ENCODE results near the gene SIPA1L2. TPM values are rescaled to one million over a fixed set of nuclear protein-coding genes. Genes with fewer than 3 reads are reported as not detected.

The SIPA1L2 gene
- total RNA-seq, 1 donor from 2014 or later, result 45.6 TPM

DNA sequence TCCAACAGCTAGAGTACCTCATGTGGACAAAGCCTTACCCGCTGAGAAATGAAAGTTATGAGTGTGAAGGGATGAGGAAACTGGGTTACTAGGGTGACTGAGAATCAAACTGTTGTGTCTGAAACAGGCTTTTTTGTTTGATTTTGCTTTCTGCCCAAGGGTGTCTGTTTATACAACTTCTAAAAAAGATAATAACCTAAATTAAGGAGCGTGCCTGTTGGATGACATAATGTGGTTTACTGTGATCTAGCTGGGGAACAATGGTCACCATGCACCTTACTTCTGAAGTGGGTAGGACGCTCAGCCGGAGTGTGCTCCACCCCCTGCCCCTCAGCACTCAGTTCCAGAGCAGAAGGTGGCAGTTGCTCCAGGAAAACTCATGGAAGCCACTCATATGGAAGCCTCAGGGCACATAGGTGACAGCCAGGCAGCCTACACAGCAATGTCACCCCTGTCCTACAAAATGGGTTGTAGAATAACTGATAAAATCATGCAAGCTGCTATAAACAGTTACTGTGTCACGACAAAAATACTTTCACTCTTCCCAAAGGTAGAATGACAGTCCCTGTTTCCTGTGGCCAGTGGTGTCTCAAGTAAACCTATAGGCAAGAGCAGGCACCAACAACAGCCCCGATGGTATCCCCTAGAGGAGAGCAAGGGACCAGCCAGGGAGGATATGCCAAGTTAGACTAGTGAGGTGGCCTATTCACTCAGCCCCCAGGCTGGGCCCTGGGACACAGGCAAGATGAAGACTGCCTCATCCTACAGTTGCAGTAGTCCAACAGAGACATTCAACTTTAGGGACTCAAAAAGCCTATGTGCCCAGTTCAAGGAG lies 29.3 kb downstream of the SIPA1L2 start:
- H3K27me3 Mint-ChIP-seq, result no peaks in the 10 kb centered on the region
- H3K9me3 Mint-ChIP-seq, result peaks cover 13% of the 10 kb centered on the region
- peaks cover 18% of the 10 kb centered on the region for H3K36me3 Mint-ChIP-seq
- TF ChIP-seq, protein P1, sequence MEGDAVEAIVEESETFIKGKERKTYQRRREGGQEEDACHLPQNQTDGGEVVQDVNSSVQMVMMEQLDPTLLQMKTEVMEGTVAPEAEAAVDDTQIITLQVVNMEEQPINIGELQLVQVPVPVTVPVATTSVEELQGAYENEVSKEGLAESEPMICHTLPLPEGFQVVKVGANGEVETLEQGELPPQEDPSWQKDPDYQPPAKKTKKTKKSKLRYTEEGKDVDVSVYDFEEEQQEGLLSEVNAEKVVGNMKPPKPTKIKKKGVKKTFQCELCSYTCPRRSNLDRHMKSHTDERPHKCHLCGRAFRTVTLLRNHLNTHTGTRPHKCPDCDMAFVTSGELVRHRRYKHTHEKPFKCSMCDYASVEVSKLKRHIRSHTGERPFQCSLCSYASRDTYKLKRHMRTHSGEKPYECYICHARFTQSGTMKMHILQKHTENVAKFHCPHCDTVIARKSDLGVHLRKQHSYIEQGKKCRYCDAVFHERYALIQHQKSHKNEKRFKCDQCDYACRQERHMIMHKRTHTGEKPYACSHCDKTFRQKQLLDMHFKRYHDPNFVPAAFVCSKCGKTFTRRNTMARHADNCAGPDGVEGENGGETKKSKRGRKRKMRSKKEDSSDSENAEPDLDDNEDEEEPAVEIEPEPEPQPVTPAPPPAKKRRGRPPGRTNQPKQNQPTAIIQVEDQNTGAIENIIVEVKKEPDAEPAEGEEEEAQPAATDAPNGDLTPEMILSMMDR (conservative IDR thresholded peaks at IDR 0.05), result no peak
- DNase-seq (ENCODE audit: extremely low spot score, unreplicated experiment), result no peak
- peaks cover 42% of the 10 kb centered on the region for H3K4me1 Mint-ChIP-seq (ENCODE audit: unreplicated experiment)
- no peak overlapping the region for H3K4me3 Mint-ChIP-seq
- H3K27ac Mint-ChIP-seq, result peak overlapping the region; percentile 49

DNA sequence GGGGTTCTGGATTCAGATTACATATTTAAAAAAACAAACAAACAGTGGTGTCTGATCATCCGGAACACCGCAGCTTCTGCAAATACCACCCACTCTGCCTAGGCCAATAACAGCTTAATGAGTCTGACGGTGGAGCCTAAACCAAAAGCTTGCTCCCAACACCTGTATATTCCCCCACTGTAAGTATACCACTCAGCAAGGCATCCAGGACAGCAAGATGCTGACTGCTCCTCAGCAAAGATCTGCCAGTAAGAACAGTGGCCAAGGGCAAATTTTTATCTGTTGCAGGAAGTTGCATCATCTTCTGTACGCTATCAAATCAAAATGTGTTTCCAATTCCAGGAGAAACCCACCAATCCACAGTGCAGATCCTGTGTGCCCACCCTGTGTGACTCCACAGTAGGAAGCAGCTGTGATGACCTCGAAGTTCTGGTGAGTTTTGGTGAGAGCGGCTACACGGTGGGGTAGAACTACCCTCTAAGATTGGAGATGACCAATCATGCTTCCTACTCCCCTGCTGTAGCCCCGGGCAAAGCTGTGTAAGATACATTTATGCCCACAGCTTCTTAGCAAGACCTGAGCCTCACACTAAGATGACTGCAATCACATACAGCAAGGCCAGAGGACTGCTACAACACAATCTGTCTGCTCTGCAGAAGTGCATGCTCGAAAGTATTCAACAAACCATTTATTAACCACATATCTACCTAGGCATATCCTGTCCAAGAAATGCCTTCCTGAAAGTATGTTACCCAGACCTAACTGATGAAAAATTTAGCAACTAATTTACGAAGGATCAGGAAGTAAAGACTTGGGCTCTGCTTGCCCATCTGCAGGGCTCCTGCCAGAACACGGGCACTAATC lies 30.5 kb downstream of the SIPA1L2 start:
- TF ChIP-seq, protein P1 (conservative IDR thresholded peaks at IDR 0.05), result no peak
- peaks cover 13% of the 10 kb centered on the region for H3K36me3 Mint-ChIP-seq
- no peak overlapping the region for H3K4me3 Mint-ChIP-seq
- peak overlapping the region; percentile 30 for H3K27ac Mint-ChIP-seq
- DNase-seq (ENCODE audit: extremely low spot score, unreplicated experiment), result no peak
- peaks cover 48% of the 10 kb centered on the region for H3K4me1 Mint-ChIP-seq (ENCODE audit: unreplicated experiment)
- H3K9me3 Mint-ChIP-seq, result peaks cover 8% of the 10 kb centered on the region
- H3K27me3 Mint-ChIP-seq, result no peaks in the 10 kb centered on the region

DNA sequence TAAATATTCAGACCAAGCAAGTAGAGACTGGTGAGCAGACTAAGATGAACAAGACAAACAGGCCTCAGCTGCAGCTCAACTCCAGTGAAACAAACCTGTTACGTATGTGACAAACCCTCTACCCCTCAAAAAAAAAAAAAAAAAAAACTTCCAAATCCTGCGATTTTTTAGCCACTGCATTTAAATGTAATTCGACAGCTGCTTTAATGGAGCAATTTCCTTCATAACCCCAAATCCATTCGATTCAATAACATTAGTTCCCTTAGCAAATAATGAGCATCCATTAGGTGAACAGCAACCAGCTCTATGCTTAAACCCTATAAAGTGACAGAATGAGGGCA lies 31.1 kb downstream of the SIPA1L2 start:
- Mint-ChIP-seq H3K9me3 (peaks cover 8% of the 10 kb centered on the region), H3K27me3 (no peaks in the 10 kb centered on the region), H3K4me3 (no peak overlapping the region), H3K4me1 (ENCODE audit: unreplicated experiment) (peaks cover 53% of the 10 kb centered on the region), H3K36me3 (peaks cover 12% of the 10 kb centered on the region), H3K27ac (peak overlapping the region; percentile 30)
- DNase-seq (ENCODE audit: extremely low spot score, unreplicated experiment), result no peak
- TF ChIP-seq, protein P1 (conservative IDR thresholded peaks at IDR 0.05), result no peak

DNA sequence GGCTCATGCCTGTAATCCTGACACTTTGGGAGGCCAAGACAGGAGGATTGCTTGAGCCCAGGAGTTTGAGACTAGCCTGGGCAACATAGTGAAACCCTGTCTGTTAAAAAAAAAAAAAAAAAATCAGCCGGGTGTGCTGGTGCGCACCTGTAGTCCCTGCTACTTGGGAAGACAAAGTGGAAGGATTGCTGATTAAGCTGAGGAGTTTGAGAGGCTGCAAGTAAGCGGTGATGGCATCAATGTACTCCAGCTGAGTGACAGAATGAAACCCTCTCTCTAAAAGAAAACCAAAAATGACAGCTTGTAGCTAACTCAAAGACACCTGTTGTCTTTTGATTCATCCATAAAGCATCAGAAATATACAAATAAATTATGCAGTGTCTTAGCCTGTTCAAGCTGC lies 31.8 kb downstream of the SIPA1L2 start:
- peaks cover 4% of the 10 kb centered on the region for H3K9me3 Mint-ChIP-seq
- no peaks in the 10 kb centered on the region for H3K27me3 Mint-ChIP-seq
- no peak overlapping the region for H3K4me3 Mint-ChIP-seq
- peaks cover 51% of the 10 kb centered on the region for H3K4me1 Mint-ChIP-seq (ENCODE audit: unreplicated experiment)
- TF ChIP-seq, protein P1 (conservative IDR thresholded peaks at IDR 0.05), result no peak
- peaks cover 8% of the 10 kb centered on the region for H3K36me3 Mint-ChIP-seq
- no peak for DNase-seq (ENCODE audit: extremely low spot score, unreplicated experiment)
- H3K27ac Mint-ChIP-seq, result no peak overlapping the region

DNA sequence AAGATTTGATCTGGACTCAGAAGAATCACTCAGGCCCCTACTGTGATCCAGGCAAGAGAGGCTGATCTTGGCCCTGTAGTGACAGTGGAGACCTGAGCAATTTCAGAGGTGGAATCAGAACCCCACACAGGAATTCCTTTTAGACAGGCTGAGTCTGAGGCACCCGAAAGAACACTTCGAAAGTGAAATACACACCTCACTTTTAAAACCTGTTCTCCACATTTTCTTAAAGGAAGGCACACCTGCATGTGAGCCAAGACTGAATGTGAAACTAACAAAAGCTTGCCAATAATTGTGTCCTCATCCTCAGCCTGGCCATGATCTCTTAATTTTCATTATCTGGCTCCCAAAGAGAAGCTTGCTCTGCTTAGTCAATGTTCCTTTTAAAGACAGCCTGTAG lies 32.2 kb downstream of the SIPA1L2 start:
- TF ChIP-seq, protein P1 (conservative IDR thresholded peaks at IDR 0.05), result no peak
- no peaks in the 10 kb centered on the region for H3K9me3 Mint-ChIP-seq
- no peak overlapping the region for H3K27ac Mint-ChIP-seq
- no peak for DNase-seq (ENCODE audit: extremely low spot score, unreplicated experiment)
- H3K36me3 Mint-ChIP-seq, result peaks cover 4% of the 10 kb centered on the region
- peaks cover 48% of the 10 kb centered on the region for H3K4me1 Mint-ChIP-seq (ENCODE audit: unreplicated experiment)
- no peaks in the 10 kb centered on the region for H3K27me3 Mint-ChIP-seq
- H3K4me3 Mint-ChIP-seq, result no peak overlapping the region

Measured in type B pancreatic cell (in vitro differentiated cells).